ENCODE data around the gene MARCHF10. TPM values are rescaled to one million over a fixed set of nuclear protein-coding genes. Genes with fewer than 3 reads are reported as not detected.

Gene MARCHF10
- total RNA-seq, 1 donor from 2014 or later, result not detected

Other genes with a start within 250 kb of the MARCHF10 start
- 127 TPM for gene MRC2, start 180.6 kb downstream of the MARCHF10 start, total RNA-seq
- 114 TPM for gene TANC2, start 157.9 kb upstream of the MARCHF10 start, total RNA-seq